K562 (cell line): Measurements from ENCODE around the gene GYPE. TPM values are rescaled to one million over a fixed set of nuclear protein-coding genes. Genes with fewer than 3 reads are reported as not detected.
"Not testable (repeated sequence)": the region's sequence is repeated elsewhere in the genome, so short reads cannot be mapped to it uniquely, and the experiment has no call there.

Experiments used
- CHAMP1 ChIP-seq: fragments of 450-650 bp; IDR thresholded peaks from 2 replicates; pipeline ENCODE4 v1.6.1; 2016; ENCODE audit warnings: mild to moderate bottlenecking
- EHMT2 ChIP-seq: fragments of 450-650 bp; IDR thresholded peaks from 2 replicates; pipeline ENCODE4 v1.6.1; 2018; ENCODE audit warnings: antibody characterized with exemption
- ERF ChIP-seq: fragments of 450-650 bp; formaldehyde crosslinking; IDR thresholded peaks from 2 replicates; pipeline ENCODE4 v1.4.0; 2020; ENCODE audit warnings: mild to moderate bottlenecking, mixed read lengths
- FOXM1 ChIP-seq, 2 experiments: fragments of 450-650 bp in 1 of 2; sonication (generic) in 1 of 2; formaldehyde crosslinking in 1 of 2; IDR thresholded peaks; 2 replicates each; pipeline versions ENCODE4 v1.6.1 to v1.9.0; 2017 to 2022; ENCODE audit warnings: low read depth in 2 of 2, mild to moderate bottlenecking in 2 of 2, missing genetic modification reagents in 1 of 2, moderate library complexity in 1 of 2
- FOXO4 ChIP-seq: fragments of 450-650 bp; formaldehyde crosslinking; IDR thresholded peaks from 2 replicates; pipeline ENCODE4 v1.4.0; 2020; ENCODE audit warnings: mild to moderate bottlenecking, moderate library complexity
- KDM1A ChIP-seq, 2 experiments: fragments of 450-650 bp; IDR thresholded peaks; 2 replicates each; pipeline ENCODE4 v1.6.1; 2016; ENCODE audit warnings: mild to moderate bottlenecking in 2 of 2
- MTA1 ChIP-seq: fragments of 450-650 bp; IDR thresholded peaks from 2 replicates; pipeline ENCODE4 v1.6.1; 2017; ENCODE audit warnings: borderline replicate concordance
- MYNN ChIP-seq, 2 experiments: sonication (generic); formaldehyde crosslinking in 1 of 2; IDR thresholded peaks; 2 replicates each; pipeline versions ENCODE4 v1.5.0 to v1.6.1; 2016 to 2020; ENCODE audit warnings: antibody characterized with exemption in 1 of 2, missing genetic modification reagents in 1 of 2
- NR4A1 ChIP-seq, 2 experiments: fragments of 250-450 bp in 1 of 2; fragments of 450-650 bp in 1 of 2; sonication (Bioruptor Pico) in 1 of 2; IDR thresholded peaks; 2 replicates each; pipeline versions ENCODE4 v1.4.0 to v1.6.1; 2016 to 2020; ENCODE audit warnings: mild to moderate bottlenecking in 2 of 2, missing compliant biosample characterization in 1 of 2, missing genetic modification characterization in 1 of 2, moderate library complexity in 1 of 2
- RBM25 ChIP-seq: fragments of 200-400 bp; formaldehyde crosslinking; IDR thresholded peaks from 2 replicates; pipeline ENCODE4 v1.6.1; 2018; ENCODE audit warnings: low read length, low read depth, moderate library complexity; ENCODE audit not compliant: severe bottlenecking
- SMARCE1 ChIP-seq: fragments of 450-650 bp; IDR thresholded peaks from 2 replicates; pipeline ENCODE4 v1.7.1; 2016; ENCODE audit warnings: mild to moderate bottlenecking
- TAF1 ChIP-seq: IDR thresholded peaks from 2 replicates; pipeline ENCODE4 v1.6.1; 2011; ENCODE audit warnings: mild to moderate bottlenecking, low read length, moderate library complexity; ENCODE audit not compliant: insufficient read depth, control insufficient read depth, severe bottlenecking; ENCODE audit errors: extremely low read depth
- TRIM24 ChIP-seq, 2 experiments: fragments of 450-650 bp; IDR thresholded peaks; 2 replicates each; pipeline ENCODE4 v1.6.1; 2016
- polyA plus RNA-seq, 8 experiments: library from polyadenylated mRNA; depleted of rRNA in 4 of 8; stranded (reverse) in 5 of 8; unstranded in 3 of 8; fragments of >200 nt; fragmentation: Nextera tagmentation in 2 of 8; fragmentation: Illumina TruSeq in 1 of 8; extraction: Ambion mirVana in 2 of 8; extraction: Trizol in 1 of 8; gene quantifications; 2 replicates each; pipeline versions ENCODE4 v1.2.1 to v1.2.3, GENCODE V29; 2011 to 2014; ENCODE audit warnings: inconsistent platforms in 1 of 8, missing spikeins in 1 of 8
- total RNA-seq, 7 experiments: library from RNA; depleted of rRNA in 6 of 7; stranded (reverse); fragments of >200 nt in 6 of 7; fragmentation: Illumina TruSeq in 2 of 7; extraction: Trizol in 2 of 7; gene quantifications; 2 replicates each; pipeline versions ENCODE4 v1.2.1 to v1.2.3, GENCODE V29; 2011 to 2021; ENCODE audit warnings: low replicate concordance in 1 of 7
- TF ChIP-seq, protein P1 (sequence below): fragments of 250-450 bp; sonication (Bioruptor Pico); IDR thresholded peaks from 2 replicates; pipeline ENCODE4 v1.8.0; 2022; ENCODE audit warnings: moderate library complexity, mild to moderate bottlenecking, inconsistent platforms
- TF ChIP-seq, protein P2 (sequence below): fragments of 450-650 bp; formaldehyde crosslinking; IDR thresholded peaks from 2 replicates; pipeline ENCODE4 v1.4.0; 2020; ENCODE audit warnings: mild to moderate bottlenecking, moderate library complexity

The GYPE gene
- total and polyA plus RNA-seq, 9 of the 15 experiments (the other 6 are each of a cell fraction or from before 2014, with no cell fraction given), result 16.8 to 108 (median 43.7) TPM

- TF ChIP-seq, protein P1, sequence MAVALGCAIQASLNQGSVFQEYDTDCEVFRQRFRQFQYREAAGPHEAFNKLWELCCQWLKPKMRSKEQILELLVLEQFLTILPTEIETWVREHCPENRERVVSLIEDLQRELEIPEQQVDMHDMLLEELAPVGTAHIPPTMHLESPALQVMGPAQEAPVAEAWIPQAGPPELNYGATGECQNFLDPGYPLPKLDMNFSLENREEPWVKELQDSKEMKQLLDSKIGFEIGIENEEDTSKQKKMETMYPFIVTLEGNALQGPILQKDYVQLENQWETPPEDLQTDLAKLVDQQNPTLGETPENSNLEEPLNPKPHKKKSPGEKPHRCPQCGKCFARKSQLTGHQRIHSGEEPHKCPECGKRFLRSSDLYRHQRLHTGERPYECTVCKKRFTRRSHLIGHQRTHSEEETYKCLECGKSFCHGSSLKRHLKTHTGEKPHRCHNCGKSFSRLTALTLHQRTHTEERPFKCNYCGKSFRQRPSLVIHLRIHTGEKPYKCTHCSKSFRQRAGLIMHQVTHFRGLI, result peak; percentile 64; the same call in 1 of the 2 replicates
- not testable (repeated sequence) for TF ChIP-seq NR4A1, MYNN (CRISPR knock-in tag; IDR thresholded peaks at IDR 0.05)
- TF ChIP-seq NR4A1 (tag; IDR thresholded peaks at IDR 0.05), result peak; percentile 73; the same call in 1 of the 2 replicates
- TF ChIP-seq ERF (CRISPR knock-in tag), result 0 out of 2 replicates have a peak, but pooled peaks have one; percentile 43
- TF ChIP-seq SMARCE1, result peak; percentile 93
- peak; percentile 30 for TF ChIP-seq TAF1
- peak; percentile 9 for TF ChIP-seq RBM25
- TF ChIP-seq TRIM24 (IDR thresholded peaks at IDR 0.05), result peak; percentile 95 to 97
- TF ChIP-seq MYNN (IDR thresholded peaks at IDR 0.05), result peak; percentile 89
- TF ChIP-seq FOXO4, result 0 out of 2 replicates have a peak, but pooled peaks have one; percentile 9
- peak; percentile 98 for TF ChIP-seq FOXM1 (IDR thresholded peaks at IDR 0.05; ENCODE audit: low read depth)
- TF ChIP-seq FOXM1 (CRISPR knock-in tag; IDR thresholded peaks at IDR 0.05; ENCODE audit: low read depth), result peak; percentile 95; the same call in 1 of the 2 replicates
- TF ChIP-seq EHMT2, result peak; percentile 43; the same call in 1 of the 2 replicates
- TF ChIP-seq, protein P2, sequence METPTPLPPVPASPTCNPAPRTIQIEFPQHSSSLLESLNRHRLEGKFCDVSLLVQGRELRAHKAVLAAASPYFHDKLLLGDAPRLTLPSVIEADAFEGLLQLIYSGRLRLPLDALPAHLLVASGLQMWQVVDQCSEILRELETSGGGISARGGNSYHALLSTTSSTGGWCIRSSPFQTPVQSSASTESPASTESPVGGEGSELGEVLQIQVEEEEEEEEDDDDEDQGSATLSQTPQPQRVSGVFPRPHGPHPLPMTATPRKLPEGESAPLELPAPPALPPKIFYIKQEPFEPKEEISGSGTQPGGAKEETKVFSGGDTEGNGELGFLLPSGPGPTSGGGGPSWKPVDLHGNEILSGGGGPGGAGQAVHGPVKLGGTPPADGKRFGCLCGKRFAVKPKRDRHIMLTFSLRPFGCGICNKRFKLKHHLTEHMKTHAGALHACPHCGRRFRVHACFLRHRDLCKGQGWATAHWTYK (CRISPR knock-in tag), result peak; percentile 46; the same call in 1 of the 2 replicates
- TF ChIP-seq MTA1, result peak; percentile 66
- peak; percentile 96 for TF ChIP-seq CHAMP1
- TF ChIP-seq KDM1A (IDR thresholded peaks at IDR 0.05), result peak; percentile 82 to 90
Observed at GRCh38 chr4:143905440-143905839, at the start of gene GYPE (continued).
